Natural killer cell treated with Interleukin-12 subunit alpha and Interleukin-12 subunit beta and Interleukin-15 and Interleukin-18, amount 100 ng/mL, for 72 hours (primary cell): Measurements from ENCODE around the gene GSTCD. TPM values are rescaled to one million over a fixed set of nuclear protein-coding genes. Genes with fewer than 3 reads are reported as not detected.

Source experiments
- ATAC-seq, 2 donors: fragments of 150-1000 bp; cut with Tn5 transposase in 1 of 2; sonication (Bioruptor Pico), chemical (Tn5 transposase) in 1 of 2; 2 replicates each; pipeline ENCODE4 v1.10.0; 2021
- DNase-seq: peaks from one replicate; pipeline ENCODE4 v3.0.0; 2022; ENCODE audit warnings: low spot score
- H3K27ac Mint-ChIP-seq, 2 donors: 1 replicate in 1 of 2; 2 replicates in 1 of 2; pipeline ENCODE4 v1.8.0; 2022; ENCODE audit warnings: mixed read lengths in 2 of 2, mild to moderate bottlenecking in 1 of 2, moderate library complexity in 1 of 2
- H3K27me3 Mint-ChIP-seq, 2 donors: 1 replicate in 1 of 2; 2 replicates in 1 of 2; pipeline ENCODE4 v1.8.0; 2022; ENCODE audit warnings: mixed read lengths in 2 of 2
- H3K36me3 Mint-ChIP-seq: one replicate; pipeline ENCODE4 v1.8.0; 2022; ENCODE audit warnings: mixed read lengths
- H3K4me1 Mint-ChIP-seq, 2 donors: 1 replicate in 1 of 2; 2 replicates in 1 of 2; pipeline ENCODE4 v1.8.0; 2022; ENCODE audit warnings: low read depth in 2 of 2, mixed read lengths in 2 of 2, mild to moderate bottlenecking in 1 of 2
- H3K4me3 Mint-ChIP-seq: one replicate; pipeline ENCODE4 v1.8.0; 2022; ENCODE audit warnings: mixed read lengths
- H3K9me3 Mint-ChIP-seq: 2 replicates; pipeline ENCODE4 v1.8.0; 2022; ENCODE audit warnings: mixed read lengths
- total RNA-seq, 2 donors: library from RNA; stranded (reverse); gene quantifications; one replicate each; pipeline ENCODE4 v1.2.3, GENCODE V29; 2022

The GSTCD gene
- total RNA-seq, 2 donors from 2014 or later, result 17.1 to 24.8 TPM

DNA sequence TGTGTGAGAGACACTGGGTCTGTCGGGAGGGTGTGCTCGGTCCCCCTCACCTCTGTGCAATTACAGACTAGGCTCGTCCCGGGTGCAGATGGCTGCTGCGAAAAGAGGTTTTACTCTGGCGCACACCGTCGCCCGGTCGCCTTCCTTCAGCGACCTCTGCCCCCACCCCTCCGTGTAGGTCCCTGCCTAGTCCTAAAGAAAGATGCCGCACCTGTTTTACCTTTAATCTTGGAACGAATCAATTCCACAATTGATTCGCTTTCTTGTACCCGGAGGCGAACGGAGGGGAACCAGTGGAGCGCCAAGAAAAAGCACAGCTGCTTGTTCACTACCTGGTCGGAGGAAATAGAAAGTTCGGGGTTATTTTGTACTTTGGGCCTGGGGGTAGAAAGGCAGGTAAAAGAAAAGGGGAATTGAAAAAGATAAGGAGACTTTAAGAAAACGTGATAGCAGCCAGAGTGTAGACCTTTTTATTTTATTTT lies 187.9 kb downstream of the GSTCD start:
- peaks cover 5% of the 10 kb centered on the region for H3K9me3 Mint-ChIP-seq
- DNase-seq (no peak), ATAC-seq (peak; percentile 24 to 35)
- no peaks in the 10 kb centered on the region for H3K4me1 Mint-ChIP-seq
- no peak overlapping the region for H3K27ac Mint-ChIP-seq
- H3K4me3 Mint-ChIP-seq, result no peak overlapping the region
- H3K36me3 Mint-ChIP-seq, result peaks cover 7% of the 10 kb centered on the region
- peaks cover 30 to 73% of the 10 kb centered on the region in 2 donors for H3K27me3 Mint-ChIP-seq

Other genes starting within 250 kb of the GSTCD start
- gene PPA2, start 234.7 kb upstream of the GSTCD start, total RNA-seq, result 10 to 100 TPM; 45.0 to 63.1 TPM
- not detected for gene ARHGEF38, start 156.2 kb upstream of the GSTCD start, total RNA-seq
- gene INTS12, start 95 bp upstream of the GSTCD start, total RNA-seq, result 10 to 100 TPM; 20.4 to 24.4 TPM
- not detected for gene NPNT, start 186.7 kb downstream of the GSTCD start, total RNA-seq